Prostate gland (tissue), 2 donors: Measurements from ENCODE around the gene EPC1.

Experiments used
- CTCF ChIP-seq, 4 experiments: fragments of 200-600 bp in 2 of 4; fragments of 450-650 bp in 2 of 4; sonication (generic) in 2 of 4; IDR thresholded peaks; 1 replicate in 3 of 4; 2 replicates in 1 of 4; pipeline ENCODE4 v1.5.1; 2016 to 2019; ENCODE audit warnings: antibody characterized with exemption in 4 of 4, mild to moderate bottlenecking in 2 of 4, moderate library complexity in 2 of 4
- POLR2A ChIP-seq: fragments of 450-650 bp; IDR thresholded peaks from one replicate; pipeline ENCODE4 v1.6.1; 2016; ENCODE audit warnings: antibody characterized with exemption, mild to moderate bottlenecking
- POLR2AphosphoS5 ChIP-seq: sonication (generic); formaldehyde crosslinking; IDR thresholded peaks from one replicate; pipeline ENCODE4 v1.6.1; 2017; ENCODE audit warnings: antibody characterized with exemption

GRCh38 chr10:32263300-32263699 is 83.7 kb downstream of the EPC1 start:
- TF ChIP-seq CTCF (IDR thresholded peaks at IDR 0.05) (no peak), POLR2A (no peak), POLR2AphosphoS5 (no peak)
